Stomach (tissue), 9 donors: ENCODE results near the gene KMT5B. TPM values are rescaled to one million over a fixed set of nuclear protein-coding genes. Genes with fewer than 3 reads are reported as not detected.
"Not testable (repeated sequence)": the region's sequence is repeated elsewhere in the genome, so short reads cannot be mapped to it uniquely, and the experiment has no call there.

Experiments
- DNase-seq, 2 donors: peaks; one replicate each; pipeline versions ENCODE4 v3.0.0 to v3.0.0-alpha.2; 2013 to 2019
- H3K27ac ChIP-seq, 5 donors: fragments of 200-600 bp in 4 of 5; sonication (generic) in 4 of 5; one replicate each; pipeline ENCODE4 v1.5.1; 2013 to 2019; ENCODE audit warnings: mild to moderate bottlenecking in 1 of 5, moderate library complexity in 1 of 5
- H3K27me3 ChIP-seq, 3 donors: fragments of 200-600 bp; sonication (generic); one replicate each; pipeline ENCODE4 v1.5.1; 2017 to 2019; ENCODE audit warnings: mixed run types in 1 of 3
- H3K36me3 ChIP-seq, 4 donors: fragments of 200-600 bp; sonication (generic); 1 replicate in 3 of 4; 2 replicates in 1 of 4; pipeline ENCODE4 v1.5.1; 2016 to 2019
- H3K4me1 ChIP-seq, 4 donors: fragments of 200-600 bp; sonication (generic); one replicate each; pipeline ENCODE4 v1.5.1; 2016 to 2019
- H3K4me3 ChIP-seq, 4 donors: fragments of 200-600 bp; sonication (generic) in 3 of 4; one replicate each; pipeline ENCODE4 v1.5.1; 2016 to 2019; ENCODE audit warnings: mild to moderate bottlenecking in 1 of 4
- H3K9me3 ChIP-seq, 4 donors: fragments of 200-600 bp; sonication (generic); one replicate each; pipeline ENCODE4 v1.5.1; 2016 to 2019
- CTCF ChIP-seq, 7 experiments: fragments of 450-650 bp in 4 of 7; fragments of 200-600 bp in 3 of 7; sonication (generic) in 3 of 7; IDR thresholded peaks; one replicate each; pipeline ENCODE4 v1.5.1; 2016 to 2019; ENCODE audit warnings: antibody characterized with exemption in 7 of 7, control low read depth in 2 of 7, mild to moderate bottlenecking in 1 of 7
- EP300 ChIP-seq: sonication (generic); formaldehyde crosslinking; IDR thresholded peaks from one replicate; pipeline ENCODE4 v1.6.1; 2017; ENCODE audit warnings: antibody characterized with exemption
- POLR2A ChIP-seq, 4 donors: fragments of 450-650 bp; IDR thresholded peaks; one replicate each; pipeline ENCODE4 v1.6.1; 2016; ENCODE audit warnings: antibody characterized with exemption in 4 of 4, control low read depth in 2 of 4, mild to moderate bottlenecking in 1 of 4, moderate library complexity in 1 of 4
- POLR2AphosphoS5 ChIP-seq, 3 donors: sonication (generic); formaldehyde crosslinking; IDR thresholded peaks; one replicate each; pipeline ENCODE4 v1.6.1; 2016; ENCODE audit warnings: antibody characterized with exemption in 3 of 3
- WGBS, 5 donors: extraction: QIAGEN DNeasy Blood & Tissue Kit in 3 of 5; methylation state at CpG; one replicate each; pipeline versions ENCODE4 v1.1.5 to v1.1.7; 2013 to 2018; 5-methylcytosine and 5-hydroxymethylcytosine counted together
- intact Hi-C: fragments of 100-400 bp; cut with DNase I; formaldehyde crosslinking; loops from one replicate; pipeline ENCODE4 v1.15.1; 2023; ENCODE audit warnings: low total_unique reads
- polyA plus RNA-seq, 3 donors: library from polyadenylated mRNA; stranded (reverse); fragments of 200-250 nt; gene quantifications; one replicate each; pipeline ENCODE4 v1.2.3, GENCODE V29; 2013
- total RNA-seq, 5 donors: library from RNA; depleted of rRNA; stranded (reverse); fragments of >200 nt; gene quantifications; one replicate each; pipeline versions ENCODE4 v1.1.0 to v1.2.3, GENCODE V29; 2014 to 2016
- donor health status: healthy with polysubstance abuse.
- donor health status: Bipolar disorder and iron deficiency.
- donor health status: healthy.

The KMT5B gene
- total and polyA plus RNA-seq, 8 donors: 14.3 to 52.7 (median 25.1) TPM

- H3K4me1 ChIP-seq: peaks cover 8 to 10% (median 9%) of the 10 kb centered on the region in 4 donors
- WGBS, 5 donors: 58 to 84% (median 77%) methylated on average over 9 of the region's 9 CpGs
- TF ChIP-seq POLR2AphosphoS5 (IDR thresholded peaks at IDR 0.05) (no peak), EP300 (no peak), CTCF (IDR thresholded peaks at IDR 0.05) (no peak), POLR2A (IDR thresholded peaks at IDR 0.05) (no peak)
- no peak for DNase-seq
- H3K27ac ChIP-seq: no peak overlapping the region
- peaks cover 5 to 12% (median 10%) of the 10 kb centered on the region in 4 donors for H3K36me3 ChIP-seq
- no peak overlapping the region for H3K4me3 ChIP-seq
- no peaks in the 10 kb centered on the region for H3K27me3 ChIP-seq
- H3K9me3 ChIP-seq: no peaks in the 10 kb centered on the region
- intact Hi-C loops: loop anchor here (5.0 kb wide), 2 partner anchors 41 to 191 kb away; no protein-coding TSS in a partner anchor
Measured at GRCh38 chr11:68256331-68256741, 43.2 kb upstream of the KMT5B start.

- no peak overlapping the region for H3K27ac ChIP-seq
- no peak for DNase-seq
- no peaks in the 10 kb centered on the region for H3K9me3 ChIP-seq
- peaks cover 0 to 4% (median 2%) of the 10 kb centered on the region in 4 donors for H3K36me3 ChIP-seq
- no peak overlapping the region for H3K4me3 ChIP-seq
- no peak for TF ChIP-seq CTCF (IDR thresholded peaks at IDR 0.05)
- no peak for TF ChIP-seq POLR2A (IDR thresholded peaks at IDR 0.05)
- no peak for TF ChIP-seq EP300
- no peak for TF ChIP-seq POLR2AphosphoS5 (IDR thresholded peaks at IDR 0.05)
- intact Hi-C loops: loop anchor here (5.0 kb wide), 2 partner anchors 42 to 192 kb away; no protein-coding TSS in a partner anchor
- WGBS, 5 donors: 62 to 83% (median 79%) methylated on average over 13 of the region's 13 CpGs
- no peaks in the 10 kb centered on the region for H3K27me3 ChIP-seq
- peaks cover 8 to 10% (median 9%) of the 10 kb centered on the region in 4 donors for H3K4me1 ChIP-seq
Measured at GRCh38 chr11:68255526-68255925, 42.4 kb upstream of the KMT5B start.

- intact Hi-C loops: no loop called here
- no peak for DNase-seq
Measured at GRCh38 chr11:68254421-68254820, 41.3 kb upstream of the KMT5B start.

GRCh38 chr11:68251765-68252164 is 38.7 kb upstream of the KMT5B start:
- no peaks in the 10 kb centered on the region for H3K36me3 ChIP-seq
- no peaks in the 10 kb centered on the region for H3K9me3 ChIP-seq
- H3K27ac ChIP-seq: no peak overlapping the region
- DNase-seq: no peak
- TF ChIP-seq POLR2AphosphoS5 (IDR thresholded peaks at IDR 0.05) (no peak), EP300 (no peak), POLR2A (IDR thresholded peaks at IDR 0.05) (no peak), CTCF (IDR thresholded peaks at IDR 0.05) (no peak)
- intact Hi-C loops: no loop called here
- H3K4me3 ChIP-seq: no peak overlapping the region
- H3K4me1 ChIP-seq: no peaks in the 10 kb centered on the region
- H3K27me3 ChIP-seq: no peaks in the 10 kb centered on the region
- 88 to 94% (median 90%) methylated on average over 3 of the region's 3 CpGs for WGBS, 5 donors

More at GRCh38 chr11:68254421-68254820, 41.3 kb upstream of the KMT5B start:
- H3K27ac ChIP-seq: no peak overlapping the region
- no peak overlapping the region for H3K4me3 ChIP-seq
- H3K4me1 ChIP-seq: peaks cover 8 to 10% (median 9%) of the 10 kb centered on the region in 4 donors
- WGBS, 5 donors: 93 to 98% (median 96%) methylated on average over 12 to 14 of the region's 14 CpGs
- H3K36me3 ChIP-seq: no peaks in the 10 kb centered on the region
- no peaks in the 10 kb centered on the region for H3K27me3 ChIP-seq
- TF ChIP-seq POLR2A (IDR thresholded peaks at IDR 0.05) (no peak), POLR2AphosphoS5 (IDR thresholded peaks at IDR 0.05) (no peak), CTCF (IDR thresholded peaks at IDR 0.05) (no peak), EP300 (no peak)
- H3K9me3 ChIP-seq: no peaks in the 10 kb centered on the region

- intact Hi-C loops, DNase-seq: not testable (repeated sequence)
Measured at GRCh38 chr11:68244912-68245311, 31.8 kb upstream of the KMT5B start.

GRCh38 chr11:68243847-68244246 is 30.8 kb upstream of the KMT5B start:
- H3K4me3 ChIP-seq, DNase-seq, intact Hi-C loops, H3K9me3 ChIP-seq, H3K4me1 ChIP-seq, H3K27me3 ChIP-seq, H3K27ac ChIP-seq, H3K36me3 ChIP-seq: not testable (repeated sequence)
- 89 to 100% (median 95%) methylated on average over 1 of the region's 1 CpG for WGBS, 5 donors

More at GRCh38 chr11:68244912-68245311, 31.8 kb upstream of the KMT5B start:
- H3K27me3 ChIP-seq, H3K27ac ChIP-seq, H3K9me3 ChIP-seq, H3K4me3 ChIP-seq, H3K4me1 ChIP-seq, H3K36me3 ChIP-seq: not testable (repeated sequence)
- 85 to 94% (median 90%) methylated on average over 5 of the region's 5 CpGs for WGBS, 5 donors
